ENCODE results near the gene ZBED6.
"Not testable (repeated sequence)": the region's sequence is repeated elsewhere in the genome, so short reads cannot be mapped to it uniquely, and the experiment has no call there.

The ZBED6 gene

GRCh38 chr1:203789966-203790365 is 5.5 kb upstream of the ZBED6 start:
- no peak for DNase-seq

GRCh38 chr1:203791498-203791897 is 3.9 kb upstream of the ZBED6 start:
- DNase-seq = no peak

GRCh38 chr1:203792486-203792885 is 2.9 kb upstream of the ZBED6 start:
- DNase-seq = no peak

GRCh38 chr1:203793561-203793960 is 1.9 kb upstream of the ZBED6 start:
- DNase-seq = not testable (repeated sequence)

GRCh38 chr1:203794764-203795440 is 521 bp upstream of the ZBED6 start:
- DNase-seq = no peak

- DNase-seq = no peak
Observed at GRCh38 chr1:203796236-203796605, 798 bp downstream of the ZBED6 start.

GRCh38 chr1:203797216-203797615 is 1.8 kb downstream of the ZBED6 start:
- DNase-seq = no peak

GRCh38 chr1:203797948-203798655 is 2.7 kb downstream of the ZBED6 start:
- no peak for DNase-seq

- no peak for DNase-seq
Observed at GRCh38 chr1:203799157-203799556, 3.7 kb downstream of the ZBED6 start.

- no peak for DNase-seq
Observed at GRCh38 chr1:203799971-203800370, 4.5 kb downstream of the ZBED6 start.

- DNase-seq = no peak
Observed at GRCh38 chr1:203805689-203806088, 10.3 kb downstream of the ZBED6 start.

GRCh38 chr1:203807196-203807595 is 11.8 kb downstream of the ZBED6 start:
- no peak for DNase-seq

GRCh38 chr1:203813581-203814341 is 18.3 kb downstream of the ZBED6 start:
- DNase-seq = no peak

- no peak for DNase-seq
Observed at GRCh38 chr1:203818399-203818798, 23.0 kb downstream of the ZBED6 start.

GRCh38 chr1:203823306-203823705 is 27.9 kb downstream of the ZBED6 start:
- DNase-seq = no peak

- no peak for DNase-seq
Observed at GRCh38 chr1:203826175-203826574, 30.8 kb downstream of the ZBED6 start.

- DNase-seq = no peak
Observed at GRCh38 chr1:203828002-203828401, 32.6 kb downstream of the ZBED6 start.

GRCh38 chr1:203828503-203828902 is 33.1 kb downstream of the ZBED6 start:
- no peak for DNase-seq

GRCh38 chr1:203829247-203829646 is 33.8 kb downstream of the ZBED6 start:
- not testable (repeated sequence) for DNase-seq

GRCh38 chr1:203835476-203835875 is 40.1 kb downstream of the ZBED6 start:
- DNase-seq = no peak

- DNase-seq = no peak
Observed at GRCh38 chr1:203839081-203839480, 43.7 kb downstream of the ZBED6 start.

GRCh38 chr1:203840208-203840808 is 44.9 kb downstream of the ZBED6 start:
- DNase-seq = no peak

- DNase-seq = no peak
Observed at GRCh38 chr1:203842559-203842876, 47.1 kb downstream of the ZBED6 start.

GRCh38 chr1:203843435-203843834 is 48.0 kb downstream of the ZBED6 start:
- no peak for DNase-seq
